HepG2 (cell line): ENCODE data around the gene FILIP1. TPM values are rescaled to one million over a fixed set of nuclear protein-coding genes. Genes with fewer than 3 reads are reported as not detected.

ENCODE experiments used
- AGO1 ChIP-seq: fragments of 200-400 bp; formaldehyde crosslinking; IDR thresholded peaks from 2 replicates; pipeline ENCODE4 v1.6.1; 2017; ENCODE audit warnings: mild to moderate bottlenecking, low read depth, low read length, moderate library complexity; ENCODE audit not compliant: poor library complexity, severe bottlenecking
- ARID4A ChIP-seq: sonication (generic); formaldehyde crosslinking; IDR thresholded peaks from 2 replicates; pipeline ENCODE4 v1.5.0; 2020; ENCODE audit warnings: mild to moderate bottlenecking, missing genetic modification reagents, borderline replicate concordance
- CREB3 ChIP-seq: sonication (generic); formaldehyde crosslinking; IDR thresholded peaks from 2 replicates; pipeline ENCODE4 v1.5.0; 2020; ENCODE audit warnings: missing genetic modification reagents
- DNMT1 ChIP-seq: sonication (generic); formaldehyde crosslinking; IDR thresholded peaks from 2 replicates; pipeline ENCODE4 v1.5.1; 2020; ENCODE audit warnings: mild to moderate bottlenecking, missing genetic modification reagents
- HDAC2 ChIP-seq: sonication (generic); formaldehyde crosslinking; IDR thresholded peaks from 2 replicates; pipeline ENCODE4 v1.4.0; 2020; ENCODE audit warnings: missing genetic modification reagents
- HOXD1 ChIP-seq: sonication (generic); formaldehyde crosslinking; IDR thresholded peaks from 2 replicates; pipeline ENCODE4 v1.5.0; 2020; ENCODE audit warnings: missing genetic modification reagents
- KAT7 ChIP-seq: IDR thresholded peaks from 2 replicates; pipeline ENCODE4 v1.6.1; 2018; ENCODE audit warnings: borderline replicate concordance, missing compliant biosample characterization
- MED8 ChIP-seq: sonication (generic); formaldehyde crosslinking; IDR thresholded peaks from 2 replicates; pipeline ENCODE4 v1.8.1; 2023; ENCODE audit warnings: mild to moderate bottlenecking, missing genetic modification reagents; ENCODE audit not compliant: insufficient replicate concordance
- MXD3 ChIP-seq: IDR thresholded peaks from 2 replicates; pipeline ENCODE4 v1.6.1; 2016; ENCODE audit warnings: mild to moderate bottlenecking, missing biosample characterization, missing genetic modification reagents
- NFE2 ChIP-seq: sonication (generic); formaldehyde crosslinking; IDR thresholded peaks from 2 replicates; pipeline ENCODE4 v1.4.0; 2020; ENCODE audit warnings: missing genetic modification reagents
- NFKB2 ChIP-seq: sonication (generic); formaldehyde crosslinking; IDR thresholded peaks from 2 replicates; pipeline ENCODE4 v1.4.0; 2020; ENCODE audit warnings: missing genetic modification reagents, borderline replicate concordance
- POLR2G ChIP-seq: fragments of 200-400 bp; formaldehyde crosslinking; IDR thresholded peaks from 2 replicates; pipeline ENCODE4 v1.6.1; 2018; ENCODE audit warnings: mild to moderate bottlenecking, low read depth, low read length, moderate library complexity
- RAD51 ChIP-seq: fragments of 450-650 bp; IDR thresholded peaks from 2 replicates; pipeline ENCODE4 v1.6.1; 2016; ENCODE audit warnings: borderline replicate concordance
- SYNCRIP ChIP-seq: fragments of 200-400 bp; formaldehyde crosslinking; IDR thresholded peaks from 2 replicates; pipeline ENCODE4 v1.6.1; 2018; ENCODE audit warnings: mild to moderate bottlenecking, low read depth, low read length; ENCODE audit not compliant: insufficient read depth
- TGIF2 ChIP-seq: IDR thresholded peaks from 2 replicates; pipeline ENCODE4 v1.6.1; 2016; ENCODE audit warnings: control low read depth, missing compliant biosample characterization
- ZBTB42 ChIP-seq: sonication (generic); formaldehyde crosslinking; IDR thresholded peaks from 2 replicates; pipeline ENCODE4 v1.5.0; 2020; ENCODE audit warnings: mild to moderate bottlenecking, missing genetic modification reagents
- ZNF121 ChIP-seq: sonication (generic); formaldehyde crosslinking; IDR thresholded peaks from 2 replicates; pipeline ENCODE4 v1.5.0; 2020; ENCODE audit warnings: mild to moderate bottlenecking, missing genetic modification reagents
- ZNF275 ChIP-seq: sonication (generic); formaldehyde crosslinking; IDR thresholded peaks from 2 replicates; pipeline ENCODE4 v1.8.0; 2022; ENCODE audit warnings: missing genetic modification reagents, mild to moderate bottlenecking, inconsistent platforms, borderline replicate concordance
- ZNF292 ChIP-seq: sonication (generic); formaldehyde crosslinking; IDR thresholded peaks from 2 replicates; pipeline ENCODE4 v1.8.1; 2022; ENCODE audit warnings: mild to moderate bottlenecking, low read depth, missing genetic modification reagents, borderline replicate concordance
- ZNF530 ChIP-seq: sonication (generic); formaldehyde crosslinking; IDR thresholded peaks from 2 replicates; pipeline ENCODE4 v1.5.0; 2020; ENCODE audit warnings: low read depth, mild to moderate bottlenecking, missing genetic modification reagents
- ZNF619 ChIP-seq: sonication (generic); formaldehyde crosslinking; IDR thresholded peaks from 2 replicates; pipeline ENCODE4 v1.4.0; 2020; ENCODE audit warnings: mild to moderate bottlenecking, missing genetic modification reagents
- ZNF749 ChIP-seq: sonication (generic); formaldehyde crosslinking; IDR thresholded peaks from 2 replicates; pipeline ENCODE4 v1.8.0; 2022; ENCODE audit warnings: mild to moderate bottlenecking, missing genetic modification reagents, moderate library complexity, borderline replicate concordance
- polyA plus RNA-seq, 8 experiments: library from polyadenylated mRNA; depleted of rRNA in 3 of 8; stranded (reverse) in 7 of 8; unstranded in 1 of 8; fragments of >200 nt; fragmentation: Illumina TruSeq in 4 of 8; extraction: Trizol in 4 of 8; gene quantifications; 2 replicates each; pipeline versions ENCODE4 v1.2.1 to v1.2.3, GENCODE V29; 2011 to 2016; ENCODE audit warnings: low read depth in 4 of 8, missing spikeins in 1 of 8, mixed read lengths in 1 of 8; ENCODE audit not compliant: insufficient read depth in 1 of 8
- total RNA-seq, 5 experiments: library from RNA; depleted of rRNA; stranded (reverse); fragments of >200 nt; fragmentation: Illumina TruSeq; extraction: Trizol; gene quantifications; 2 replicates each; pipeline ENCODE4 v1.2.3, GENCODE V29; 2016; ENCODE audit warnings: low read depth in 1 of 5

FILIP1 gene
- total and polyA plus RNA-seq, 2 of the 13 experiments (the other 11 are each of a cell fraction or from before 2014, with no cell fraction given) = not detected

GRCh38 chr6:75284632-75285282 is 208.8 kb downstream of the FILIP1 start, which contains the start of gene TMEM30A (continued):
- TF ChIP-seq MED8 (CRISPR knock-in tag) = peak; percentile 65
- no peak for TF ChIP-seq ZNF530 (CRISPR knock-in tag)
- peak; percentile 84 for TF ChIP-seq ARID4A (CRISPR knock-in tag)
- TF ChIP-seq HDAC2 = no peak
- TF ChIP-seq ZBTB42 (CRISPR knock-in tag) = no peak
- TF ChIP-seq MXD3 (CRISPR knock-in tag) = peak; percentile 66
- TF ChIP-seq AGO1 = peak; percentile 66
- TF ChIP-seq NFE2 (CRISPR knock-in tag) = no peak
- TF ChIP-seq ZNF292 (CRISPR knock-in tag) = no peak; the same call in 1 of the 2 replicates
- TF ChIP-seq NFKB2 (CRISPR knock-in tag) = peak; percentile 54
- TF ChIP-seq ZNF275 = no peak; the same call in 1 of the 2 replicates
- no peak for TF ChIP-seq ZNF121 (CRISPR knock-in tag)
- peak; percentile 63 for TF ChIP-seq RAD51
- TF ChIP-seq CREB3 (CRISPR knock-in tag) = no peak
- peak; percentile 97 for TF ChIP-seq KAT7 (CRISPR knock-in tag)
- TF ChIP-seq ZNF749 (CRISPR knock-in tag) = peak; percentile 58; the same call in 1 of the 2 replicates
- no peak for TF ChIP-seq ZNF619
- TF ChIP-seq TGIF2 (CRISPR knock-in tag) = peak; percentile 70; the same call in 1 of the 2 replicates
- TF ChIP-seq HOXD1 (CRISPR knock-in tag) = no peak
- TF ChIP-seq POLR2G = peak; percentile 94
- no peak for TF ChIP-seq SYNCRIP
- 0 out of 2 replicates have a peak, but pooled peaks have one; percentile 55 for TF ChIP-seq DNMT1
